Stimulated activated CD8-positive, alpha-beta memory T cell treated with anti-CD3 and anti-CD28 coated beads, Interleukin-15, amount 100 ng/mL, for 4 hours (primary cell): ENCODE measurements around the gene OPCML.

Experiments
- DNase-seq, 2 donors: peaks; one replicate each; pipeline ENCODE4 v3.0.0-alpha.2; 2020; ENCODE audit warnings: low read depth in 2 of 2

OPCML gene

DNA sequence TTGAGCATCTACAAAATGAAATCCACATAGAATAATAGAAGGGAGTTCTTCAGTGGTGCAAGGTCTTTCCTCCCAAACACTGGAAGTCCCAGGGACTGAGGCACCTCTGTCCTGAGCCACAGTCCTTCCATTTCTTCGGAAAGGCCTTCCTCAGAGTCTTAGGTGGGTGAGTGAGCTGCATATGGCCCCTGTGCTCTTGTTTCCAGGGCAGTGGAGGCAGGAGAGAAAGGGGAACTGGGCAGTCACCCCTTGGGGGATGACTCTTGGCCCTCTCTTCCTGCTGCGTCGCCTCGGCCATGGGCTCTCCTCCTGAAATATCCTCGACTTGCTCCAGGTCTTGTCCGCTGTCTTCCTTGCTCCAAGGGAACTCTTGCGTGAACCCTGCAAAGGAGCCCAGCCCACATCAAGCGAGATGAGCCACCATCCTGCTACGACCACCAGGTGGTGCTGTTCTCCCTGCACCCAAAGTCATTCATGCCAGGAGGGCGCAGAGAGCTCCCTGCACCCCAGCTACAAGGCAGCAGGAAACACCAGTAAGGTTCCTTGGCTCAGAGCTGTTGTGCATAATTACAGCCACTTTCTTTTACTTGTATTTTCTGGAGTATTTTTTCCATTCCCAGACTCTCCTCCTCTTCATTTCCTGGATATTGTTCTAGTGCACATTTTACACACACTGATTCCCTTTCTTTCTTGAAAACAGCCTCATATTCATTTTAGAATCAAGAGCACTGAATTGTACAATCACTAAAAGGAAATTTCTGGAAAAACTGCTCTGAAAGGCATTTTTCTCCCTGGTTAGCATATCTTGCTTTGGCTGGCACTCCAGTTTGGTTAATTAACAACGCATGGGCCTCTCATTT is 397.8 kb downstream of the OPCML start:
- no peak for DNase-seq

DNA sequence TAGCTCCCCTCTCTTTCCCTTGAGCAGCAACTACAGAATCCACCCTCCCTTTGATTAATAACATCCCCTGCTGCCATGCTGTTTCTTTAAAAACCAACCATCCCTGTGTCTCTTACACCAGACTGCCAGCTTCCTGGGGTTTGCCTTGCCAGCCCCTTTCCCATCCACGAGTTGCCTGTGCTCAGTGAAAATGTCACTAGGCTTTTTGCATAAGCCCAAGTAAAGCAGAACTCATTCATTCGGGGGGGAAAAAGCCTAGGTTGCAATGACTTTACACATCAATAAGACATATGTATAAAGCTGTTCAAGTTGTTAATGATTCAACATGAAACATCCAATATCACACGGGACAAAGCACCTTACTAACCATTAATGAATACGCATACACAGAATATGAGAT is 398.7 kb downstream of the OPCML start:
- no peak for DNase-seq

DNA sequence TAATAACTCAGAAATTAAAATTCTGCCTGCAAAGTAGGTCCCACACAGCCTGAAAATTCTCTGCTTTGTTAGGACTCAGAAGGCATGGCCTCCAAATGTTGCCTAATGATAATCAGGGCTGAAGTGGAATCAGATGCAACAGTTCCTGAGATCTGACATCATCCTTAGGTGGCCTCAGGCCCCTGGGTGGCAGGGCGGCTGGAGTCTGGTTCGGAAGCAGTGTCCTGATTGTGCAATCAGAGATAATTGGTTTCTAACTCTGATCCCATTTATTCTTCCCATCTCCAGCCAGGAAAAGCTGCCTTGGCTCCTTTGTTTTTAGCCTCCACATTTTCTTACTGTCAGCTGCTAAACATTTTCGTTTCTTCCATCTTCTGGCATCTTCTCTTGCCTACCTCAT is 399.3 kb downstream of the OPCML start:
- DNase-seq: no peak

DNA sequence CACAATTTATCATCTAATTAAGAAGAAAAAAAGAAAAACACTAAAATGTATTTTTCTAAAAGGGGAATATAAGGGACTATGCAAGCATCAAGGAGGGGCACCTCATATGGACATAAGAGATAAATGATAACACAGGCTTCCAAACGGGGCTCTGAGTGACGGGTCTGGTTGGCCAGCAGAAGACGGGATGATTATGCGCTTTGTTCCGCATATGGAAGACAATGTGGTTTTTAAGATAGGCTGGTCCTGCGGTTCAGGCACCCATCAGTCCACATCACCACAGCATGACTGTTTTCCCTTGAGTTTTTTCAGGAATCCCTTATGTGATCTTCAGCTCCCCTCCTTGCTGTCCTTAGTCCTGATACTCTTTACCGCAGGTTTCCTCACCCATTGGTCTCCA is 404.6 kb downstream of the OPCML start:
- DNase-seq: no peak

DNA sequence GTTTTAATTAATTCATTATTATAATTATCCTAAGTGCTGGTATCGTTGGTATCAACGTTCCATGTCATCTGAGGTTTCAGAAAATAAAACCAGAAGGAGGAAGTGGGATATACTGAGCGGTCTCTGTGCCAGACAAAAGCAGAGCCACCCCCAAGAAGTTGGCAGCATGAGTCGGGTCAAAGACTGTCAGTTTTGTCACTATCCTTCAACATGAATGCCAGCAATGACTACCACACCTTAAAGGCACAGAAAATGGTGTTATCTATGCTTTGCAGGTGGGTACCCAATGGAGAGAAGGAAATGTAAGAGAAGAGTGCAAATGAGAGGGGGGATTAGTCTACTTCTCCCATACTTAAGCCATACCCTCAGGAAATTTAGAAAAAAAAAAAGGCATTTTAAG is 408.5 kb downstream of the OPCML start:
- DNase-seq: no peak

DNA sequence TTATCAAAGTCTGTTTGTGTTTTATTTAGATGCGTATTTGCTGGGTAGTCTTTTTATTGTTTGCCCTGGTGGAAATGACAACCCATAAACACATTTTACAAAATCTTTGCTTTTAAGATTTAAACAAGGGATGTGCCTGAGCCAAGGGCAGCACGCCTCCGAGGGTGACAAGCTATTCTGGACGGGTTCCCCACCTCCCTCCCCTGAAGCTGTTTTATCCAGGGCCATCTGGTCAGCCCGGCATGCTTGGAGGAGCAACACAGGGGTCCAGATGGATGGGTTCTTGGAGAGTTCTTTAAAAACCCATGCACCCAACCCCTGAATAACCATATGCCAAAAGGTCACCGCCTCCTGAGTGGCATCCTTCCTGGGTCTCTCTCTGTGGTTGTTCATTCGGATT is 408.9 kb downstream of the OPCML start:
- DNase-seq: no peak

DNA sequence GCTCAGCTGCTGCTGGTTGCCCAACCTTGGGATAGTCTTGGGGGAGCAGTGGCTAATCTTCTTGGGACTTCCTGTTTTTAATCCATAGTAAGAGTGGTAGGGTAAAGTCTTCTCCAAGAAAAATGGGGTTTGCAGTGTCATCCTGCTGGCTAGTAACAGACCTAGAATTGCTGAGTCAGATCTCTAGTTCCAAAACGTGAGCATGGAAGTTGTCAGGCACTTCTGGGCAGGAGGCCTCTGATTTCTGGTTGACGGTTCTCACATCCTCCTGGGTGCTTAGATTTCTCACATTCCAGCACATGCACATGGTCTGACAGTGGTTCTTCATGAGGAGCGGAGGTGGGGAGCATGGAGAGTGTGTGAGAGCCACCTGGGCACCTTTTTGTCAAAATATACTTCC is 410.0 kb downstream of the OPCML start:
- no peak for DNase-seq

DNA sequence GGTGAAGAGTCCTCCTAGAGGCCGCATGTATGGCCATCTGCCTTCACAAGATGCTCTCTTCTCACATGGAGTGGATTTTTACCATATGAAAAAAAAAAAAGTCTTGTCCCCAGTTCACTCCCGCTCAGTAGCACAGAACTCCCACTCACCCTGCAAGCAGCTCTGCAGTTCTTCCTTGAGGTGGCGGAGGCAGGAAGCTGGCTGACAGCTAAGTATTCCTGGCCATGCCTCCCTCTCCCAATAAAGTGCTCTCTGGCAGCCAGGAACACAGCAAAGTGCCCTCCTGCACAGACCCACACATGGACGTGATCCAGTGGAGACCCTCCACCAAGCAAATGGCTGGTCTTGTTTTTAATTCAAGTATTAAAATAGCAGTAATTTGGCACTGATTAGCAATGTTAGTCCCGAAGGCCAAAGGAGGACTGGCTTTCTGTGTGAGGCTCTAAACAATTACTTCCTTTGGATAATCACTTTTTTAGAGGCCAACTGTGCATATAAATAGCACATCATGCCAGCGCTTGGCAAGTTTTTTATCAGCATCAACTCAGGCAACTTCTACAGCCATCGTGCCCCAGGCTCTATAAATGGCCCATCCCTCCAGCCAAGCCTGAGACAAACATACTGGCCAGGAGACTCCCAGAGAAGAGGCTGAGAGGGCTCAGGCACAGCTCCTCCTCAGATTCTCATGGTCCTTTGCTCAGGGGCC is 413.6 kb downstream of the OPCML start:
- DNase-seq: no peak

DNA sequence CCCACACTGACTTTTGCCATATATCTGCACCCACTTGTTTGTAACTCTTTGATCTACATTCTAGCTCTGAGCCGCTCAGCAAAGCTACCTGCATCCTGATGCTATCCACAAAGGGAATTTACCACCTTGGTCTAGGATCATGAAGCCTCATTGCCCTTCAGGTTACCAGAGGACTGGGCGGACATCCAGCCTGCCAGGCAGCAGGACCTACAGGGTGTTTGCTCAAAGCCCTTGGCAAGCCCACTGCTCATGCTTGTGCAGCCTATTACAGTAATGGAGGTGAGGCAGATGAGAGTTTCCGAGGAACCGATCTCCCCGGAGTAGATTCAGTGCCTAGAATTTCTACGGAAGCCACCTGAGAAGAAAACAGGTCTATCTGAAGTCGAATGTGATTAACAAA is 417.2 kb downstream of the OPCML start:
- no peak for DNase-seq

DNA sequence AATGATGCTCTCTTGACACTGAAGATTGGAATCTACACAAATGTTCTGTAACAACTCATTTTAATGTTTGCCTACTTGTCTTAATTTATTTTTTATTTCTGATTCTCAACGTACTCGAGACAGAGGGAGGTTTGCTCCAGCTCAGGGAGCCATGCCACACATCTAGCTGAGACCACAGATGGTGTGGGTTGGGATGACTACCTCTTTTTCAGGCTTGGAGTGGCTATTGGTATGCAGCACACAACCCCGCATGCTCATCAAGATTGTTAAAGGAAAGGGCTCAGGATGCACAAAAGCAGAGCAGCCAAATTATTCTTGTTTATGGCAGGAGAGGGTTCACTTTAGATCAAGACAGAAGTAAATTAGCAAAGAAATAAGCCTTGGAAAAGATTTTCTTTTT is 424.5 kb downstream of the OPCML start:
- DNase-seq: no peak

DNA sequence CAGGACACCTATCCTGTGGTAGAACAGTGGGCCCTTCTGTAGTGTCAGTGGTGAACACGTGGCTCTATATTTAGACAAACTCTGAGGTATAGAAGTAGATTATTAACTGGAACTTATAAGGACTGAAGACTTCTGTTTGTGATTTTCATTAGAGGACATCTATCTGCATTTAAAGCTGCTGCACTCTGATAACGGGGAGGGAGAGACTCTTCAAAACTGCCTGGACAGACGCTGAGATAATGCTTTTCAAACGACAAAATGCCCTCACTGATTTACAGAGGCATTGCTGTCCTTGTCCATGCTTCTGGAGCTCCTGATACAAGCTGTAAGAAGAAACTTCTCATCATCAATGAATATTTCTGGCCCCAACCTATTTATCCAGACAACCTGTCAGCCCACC is 425.2 kb downstream of the OPCML start:
- DNase-seq: no peak

DNA sequence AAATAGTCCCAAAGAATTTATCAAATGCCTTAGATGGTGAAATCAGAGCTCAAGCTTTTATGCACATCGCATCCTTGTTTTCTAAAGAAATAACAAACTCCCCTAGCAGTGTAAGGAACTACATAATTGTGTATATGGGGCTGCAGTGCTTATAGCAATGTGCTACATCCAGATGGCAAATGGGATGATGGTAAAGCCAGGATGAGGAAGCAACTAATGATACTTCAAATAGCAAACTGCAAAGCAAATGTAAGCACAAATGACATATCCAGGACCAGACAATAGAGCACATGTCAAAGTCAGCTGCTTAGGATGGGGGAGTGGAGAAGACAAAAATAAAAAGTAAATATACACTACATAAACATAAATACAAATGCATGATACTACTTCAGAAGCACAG is 425.9 kb downstream of the OPCML start:
- no peak for DNase-seq

DNA sequence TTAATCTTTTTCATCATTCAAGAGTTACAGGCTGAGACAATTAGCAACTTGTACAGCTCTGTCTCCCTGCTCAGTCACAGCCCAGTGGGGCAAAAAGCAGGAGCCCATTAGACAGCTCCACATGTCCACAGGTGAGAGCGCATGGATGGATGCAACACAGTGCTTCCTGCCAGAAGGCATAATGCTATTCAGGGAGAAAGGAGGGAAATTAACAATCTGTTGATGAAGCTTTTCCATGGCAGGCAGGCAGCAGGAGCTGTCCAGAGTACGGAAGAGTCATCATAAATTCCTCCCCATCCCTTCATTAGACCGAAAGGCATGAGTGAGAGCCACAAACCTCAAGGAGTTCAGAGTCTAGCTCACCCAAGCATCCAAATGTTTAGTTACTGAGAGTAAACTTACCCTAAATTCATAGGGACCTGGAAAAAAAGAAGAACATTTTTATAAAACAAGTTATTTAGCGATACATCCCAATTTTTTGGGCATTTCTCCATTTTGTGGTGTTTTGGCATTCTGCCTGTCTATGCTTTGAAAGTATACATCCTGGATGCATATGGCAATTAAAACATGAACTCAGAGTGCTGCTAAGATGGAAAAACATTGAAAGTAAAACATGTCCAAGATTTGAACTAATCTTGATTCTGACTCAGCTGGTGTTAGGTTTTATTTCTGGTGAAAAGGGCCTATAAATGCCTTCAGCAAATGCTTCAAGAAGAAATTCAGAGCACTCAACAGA is 428.1 kb downstream of the OPCML start:
- DNase-seq: no peak

DNA sequence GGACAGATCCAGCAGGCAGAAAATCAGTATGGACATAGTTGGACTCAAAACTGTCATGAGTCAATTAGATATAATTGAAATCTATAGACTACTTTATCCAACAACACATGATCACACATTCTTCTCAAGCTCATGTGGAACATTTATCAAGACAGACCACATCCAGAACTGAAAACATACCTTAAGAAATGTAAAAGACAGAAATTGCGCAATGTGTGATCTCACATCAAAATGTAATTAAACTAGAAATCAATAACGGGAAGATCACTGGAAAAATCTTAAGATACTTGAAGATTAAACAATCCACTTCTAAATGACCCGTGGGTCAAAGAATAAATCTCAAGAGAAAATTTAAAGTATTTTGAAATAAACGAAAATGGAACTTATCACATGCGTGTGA is 435.3 kb downstream of the OPCML start:
- DNase-seq: no peak

DNA sequence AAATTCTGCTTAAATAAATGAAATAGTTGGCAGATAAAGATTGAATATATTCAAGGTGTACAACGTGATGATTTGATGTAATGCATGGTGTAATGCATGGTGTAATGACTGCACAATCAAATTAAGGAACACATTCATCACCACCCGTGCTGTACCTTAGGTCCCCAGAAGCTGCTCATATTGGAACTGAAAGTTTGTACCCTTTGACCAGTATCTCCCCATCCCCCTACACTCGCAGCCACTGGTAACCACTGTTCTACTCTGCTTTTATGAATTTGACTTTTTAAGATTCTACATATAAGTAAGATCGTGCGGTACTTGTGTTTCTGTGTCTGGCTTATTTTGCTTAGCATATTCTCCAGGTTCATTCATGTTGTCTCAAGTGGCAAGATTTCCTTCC is 445.8 kb downstream of the OPCML start:
- DNase-seq: no peak

DNA sequence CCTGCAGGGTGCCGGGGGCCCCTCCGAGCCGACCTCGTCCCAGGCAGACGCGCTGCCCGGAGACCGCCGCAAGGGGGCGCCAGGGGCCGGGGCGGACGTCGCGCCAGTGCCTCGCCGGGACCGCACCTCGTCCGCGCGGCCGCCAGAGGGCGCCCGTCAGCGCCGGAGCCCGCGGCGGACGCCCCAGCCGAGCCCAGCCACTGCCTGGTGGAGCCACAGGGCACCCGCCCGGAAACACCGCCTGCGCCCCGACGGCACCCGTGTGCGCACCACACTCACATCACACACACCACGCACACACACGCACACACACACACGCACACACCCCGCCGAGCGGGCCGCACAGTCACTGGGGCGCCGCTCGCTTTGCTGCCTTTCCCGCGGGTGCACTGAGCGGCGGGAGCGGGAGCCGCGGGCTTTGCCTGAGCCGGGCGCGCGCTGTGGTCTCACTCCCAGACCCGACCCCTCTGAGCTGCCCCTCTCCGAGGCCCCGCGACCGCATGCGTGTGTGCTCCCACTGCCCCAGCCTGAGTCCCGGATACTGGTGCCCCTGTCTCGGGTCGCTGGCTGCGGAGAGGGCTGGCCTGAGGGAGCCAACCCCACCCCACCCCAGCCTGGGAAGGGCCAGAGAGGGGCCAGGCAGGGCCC is 449.3 kb downstream of the OPCML start:
- DNase-seq: no peak

DNA sequence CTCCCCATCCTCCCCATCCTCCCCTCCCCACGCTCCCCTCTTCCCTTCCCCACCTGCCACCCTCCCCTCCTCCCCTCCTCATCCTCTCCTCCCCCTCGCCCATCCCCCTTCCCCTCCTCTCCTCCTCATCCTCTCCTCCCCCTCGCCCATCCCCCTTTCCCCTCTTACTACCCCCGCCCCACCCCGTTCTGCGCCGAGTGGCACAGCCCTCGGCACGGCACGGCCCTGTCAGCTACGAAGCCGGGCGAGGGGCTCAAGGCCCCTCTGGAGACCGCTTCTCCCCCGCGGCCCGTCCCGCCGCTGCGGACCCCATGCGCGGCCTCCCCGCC is 449.9 kb downstream of the OPCML start:
- no peak for DNase-seq

DNA sequence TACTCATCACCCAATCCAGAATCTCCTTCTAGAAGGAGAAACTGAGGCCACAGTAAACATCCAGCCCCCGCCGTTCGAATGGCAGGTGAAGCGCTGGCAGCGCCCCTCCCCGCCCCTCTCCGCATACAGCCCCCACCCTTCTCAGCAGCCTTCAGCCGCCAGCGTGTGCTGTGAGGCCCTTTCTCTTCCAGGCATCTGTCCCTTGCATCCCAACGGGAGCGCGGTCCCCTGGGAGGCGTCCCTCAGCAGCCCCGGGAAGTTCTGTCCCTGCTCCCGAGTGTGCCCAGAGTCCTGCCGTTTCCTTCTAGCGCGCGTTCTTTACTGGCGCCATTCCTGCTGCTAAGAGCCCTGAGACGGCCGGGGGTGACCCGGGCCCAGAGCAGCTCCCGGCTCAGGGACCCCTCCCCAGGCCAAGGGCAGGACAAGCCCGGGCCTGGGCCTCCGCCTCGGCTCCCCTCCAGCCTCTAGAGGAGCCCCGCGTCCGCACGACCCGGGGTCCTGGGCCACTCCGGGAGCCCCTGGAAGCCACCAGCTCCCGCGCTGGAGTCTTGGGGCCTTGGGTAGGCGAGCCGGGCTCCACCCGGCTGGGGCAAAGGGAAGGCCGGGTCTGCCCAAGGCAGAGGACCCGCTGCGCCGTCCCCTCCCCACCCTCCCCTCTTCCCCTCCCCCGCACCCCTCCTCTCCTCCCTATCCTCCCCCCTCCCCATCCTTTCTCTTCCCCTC is 450.4 kb downstream of the OPCML start:
- no peak for DNase-seq

DNA sequence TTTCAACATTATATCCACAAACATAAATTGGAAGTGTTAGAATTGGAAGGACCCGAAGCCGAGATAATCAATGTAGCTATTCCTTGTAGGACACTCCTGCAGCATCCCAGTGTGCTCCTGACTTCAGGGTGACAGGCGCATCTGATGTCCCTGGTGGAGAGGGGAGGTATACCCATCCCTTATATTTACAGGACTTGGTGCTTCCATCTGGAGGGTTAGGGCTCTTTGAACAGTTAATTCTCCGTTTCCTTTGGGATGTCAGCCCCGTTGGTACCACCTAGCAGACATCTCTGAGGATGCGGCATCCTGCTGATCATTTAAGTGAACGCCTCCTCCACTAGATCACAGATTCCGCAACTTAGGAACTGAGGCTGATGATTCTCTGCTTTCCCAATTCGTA is 451.3 kb downstream of the OPCML start:
- DNase-seq: no peak

DNA sequence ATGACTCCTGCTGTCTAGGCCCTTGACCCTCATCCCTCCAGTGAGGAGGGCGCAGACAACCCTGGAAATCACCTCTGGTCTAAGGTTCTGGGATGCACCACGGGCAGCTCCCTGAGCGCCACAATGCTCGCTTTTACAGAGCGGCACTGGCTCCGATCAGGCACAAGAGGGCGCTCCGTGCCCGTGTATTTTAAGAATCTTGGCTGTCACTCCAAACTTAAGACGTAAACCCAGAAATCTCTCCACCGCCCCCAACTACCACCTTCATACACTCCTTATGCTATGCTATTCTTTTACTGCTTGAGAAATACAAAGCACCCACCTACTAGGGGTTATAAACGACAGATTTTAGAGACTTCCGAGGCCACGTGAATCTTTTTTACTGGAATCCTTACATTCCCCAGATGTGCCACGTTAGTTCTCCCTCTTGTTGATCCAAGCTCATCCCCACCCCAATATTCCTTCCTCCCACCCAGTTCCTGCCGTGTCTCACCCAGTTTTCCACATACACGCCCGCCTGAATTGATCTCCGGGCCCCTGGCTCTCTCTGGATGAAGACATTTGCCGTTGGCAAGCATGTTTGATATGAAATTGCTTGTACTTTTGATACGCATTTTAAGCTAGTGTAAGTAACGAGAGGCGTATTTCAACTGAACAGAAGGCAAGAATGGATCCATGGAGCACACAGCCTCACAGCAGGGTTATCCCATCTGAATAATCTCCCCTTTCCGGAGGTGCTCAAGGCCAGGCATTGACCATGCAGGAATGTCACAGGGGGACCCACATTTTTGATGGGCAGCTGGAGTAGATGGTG is 453.5 kb downstream of the OPCML start:
- no peak for DNase-seq

DNA sequence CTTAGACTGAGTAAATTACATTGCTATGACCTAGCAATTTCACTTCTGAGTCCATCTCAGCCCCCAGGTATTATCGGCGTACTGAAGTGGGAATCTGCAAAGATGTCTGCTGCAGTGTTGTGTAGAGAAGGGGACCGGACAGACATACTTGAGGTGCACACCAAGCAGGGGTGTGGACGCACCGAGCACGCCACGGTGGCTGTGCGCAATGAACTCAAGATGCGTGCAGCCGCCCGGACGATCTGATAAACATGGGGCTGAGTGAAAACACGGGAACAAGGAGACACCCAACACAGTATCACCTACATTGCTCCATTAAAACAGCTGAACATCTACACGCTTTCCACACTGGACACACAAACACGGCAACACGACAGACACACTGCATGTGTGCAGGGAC is 454.3 kb downstream of the OPCML start:
- no peak for DNase-seq
